SU-DHL-6 (cell line): ENCODE measurements around the gene CAMK4.

Experiments
- H2AFZ ChIP-seq: fragments of 200-600 bp; sonication (generic); 2 replicates; pipeline ENCODE4 v1.6.1; 2014; ENCODE audit warnings: low read depth, mild to moderate bottlenecking, moderate library complexity, mixed read lengths, antibody characterized with exemption, low read length; ENCODE audit not compliant: severe bottlenecking
- H3F3A ChIP-seq: fragments of 200-600 bp; shearing (Covaris generic); 2 replicates; pipeline ENCODE4 v1.6.0; 2016; ENCODE audit warnings: antibody characterized with exemption, mild to moderate bottlenecking; ENCODE audit not compliant: insufficient read depth
- H3K27ac ChIP-seq: fragments of 200-600 bp; sonication (generic); 2 replicates; pipeline ENCODE4 v1.5.1; 2016; ENCODE audit warnings: low read depth, mild to moderate bottlenecking, low read length, moderate library complexity, mixed read lengths
- H3K27me3 ChIP-seq: fragments of 200-600 bp; sonication (generic), shearing (Covaris generic); 2 replicates; pipeline ENCODE4 v1.6.0; 2014; ENCODE audit warnings: mild to moderate bottlenecking, low read length
- H3K36me3 ChIP-seq: fragments of 200-600 bp; sonication (generic); 2 replicates; pipeline ENCODE4 v1.6.1; 2014; ENCODE audit warnings: mild to moderate bottlenecking, low read length, mixed read lengths
- H3K4me2 ChIP-seq: fragments of 300-600, 200-600 bp; shearing (Covaris generic), sonication (generic); 2 replicates; pipeline ENCODE4 v1.6.0; 2014; ENCODE audit warnings: low read length, low read depth, mild to moderate bottlenecking; ENCODE audit not compliant: poor library complexity, severe bottlenecking
- H3K4me3 ChIP-seq: fragments of 200-600 bp; sonication (generic); 2 replicates; pipeline ENCODE4 v1.5.1; 2014; ENCODE audit warnings: antibody characterized with exemption, low read length, mild to moderate bottlenecking, mixed read lengths; ENCODE audit not compliant: insufficient read depth, poor library complexity, severe bottlenecking
- H3K79me2 ChIP-seq: fragments of 200-600 bp; sonication (generic); 2 replicates; pipeline ENCODE4 v1.6.1; 2014; ENCODE audit warnings: mild to moderate bottlenecking, low read length, moderate library complexity; ENCODE audit not compliant: insufficient read depth
- H3K9ac ChIP-seq: fragments of 200-600 bp; sonication (generic); 2 replicates; pipeline ENCODE4 v1.7.0; 2014; ENCODE audit warnings: mild to moderate bottlenecking, low read length
- H3K9me2 ChIP-seq: fragments of 200-600 bp; sonication (generic); replicated peaks from 2 replicates; pipeline ENCODE4 v1.6.1; 2014; ENCODE audit warnings: low read length; ENCODE audit not compliant: insufficient read depth
- H3K9me3 ChIP-seq: fragments of 200-600 bp; sonication (generic); 2 replicates; pipeline ENCODE4 v1.6.1; 2014; ENCODE audit warnings: low read length, mixed read lengths; ENCODE audit not compliant: insufficient read depth
- H4K20me1 ChIP-seq: fragments of 200-600 bp; sonication (generic); 2 replicates; pipeline ENCODE4 v1.6.1; 2014; ENCODE audit warnings: low read depth, mild to moderate bottlenecking, antibody characterized with exemption, low read length, moderate library complexity, mixed read lengths
- EZH2phosphoT487 ChIP-seq: fragments of 200-600 bp; sonication (generic), shearing (Covaris generic); conservative IDR thresholded peaks from 2 replicates; pipeline ENCODE4 v1.6.1; 2018; ENCODE audit warnings: mild to moderate bottlenecking, antibody characterized with exemption, low read length, moderate library complexity, mixed read lengths
- TF ChIP-seq, protein P1 (sequence below): fragments of 200-600 bp; sonication (generic); IDR thresholded peaks from one replicate; pipeline ENCODE4 v1.5.1; 2017; ENCODE audit warnings: antibody characterized with exemption, mild to moderate bottlenecking, low read length, moderate library complexity; ENCODE audit not compliant: insufficient read depth, poor library complexity, severe bottlenecking

CAMK4 gene

DNA sequence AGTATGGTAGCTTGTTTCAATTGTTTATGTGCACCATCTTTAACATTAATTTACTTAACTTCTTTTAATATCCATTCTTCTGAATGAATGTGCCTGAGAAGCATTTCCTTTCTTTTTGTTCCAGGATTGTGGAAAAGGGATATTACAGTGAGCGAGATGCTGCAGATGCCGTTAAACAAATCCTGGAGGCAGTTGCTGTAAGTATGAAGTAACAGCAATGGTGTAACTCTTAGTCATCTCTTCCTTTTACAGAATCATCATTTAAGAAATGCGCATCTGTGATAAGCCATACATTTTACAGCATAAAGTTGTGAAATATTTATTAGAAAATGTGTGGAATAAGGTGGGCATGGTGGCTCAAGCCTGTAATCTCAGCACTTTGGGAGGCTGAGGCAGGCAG lies 170.4 kb downstream of the CAMK4 start:
- Histone ChIP-seq H3K9ac (no peak overlapping the region), H2AFZ (no peak overlapping the region), H3K79me2 (no peaks in the 10 kb centered on the region), H3K9me2 (no peaks in the 10 kb centered on the region), H3K27me3 (no peaks in the 10 kb centered on the region), H3K4me3 (no peak overlapping the region), H3K27ac (no peak overlapping the region), H4K20me1 (no peaks in the 10 kb centered on the region), H3K9me3 (no peaks in the 10 kb centered on the region), H3K4me2 (no peak overlapping the region), H3F3A (no peaks in the 10 kb centered on the region), H3K36me3 (no peaks in the 10 kb centered on the region)
- no peak for TF ChIP-seq EZH2phosphoT487
- TF ChIP-seq, protein P1, sequence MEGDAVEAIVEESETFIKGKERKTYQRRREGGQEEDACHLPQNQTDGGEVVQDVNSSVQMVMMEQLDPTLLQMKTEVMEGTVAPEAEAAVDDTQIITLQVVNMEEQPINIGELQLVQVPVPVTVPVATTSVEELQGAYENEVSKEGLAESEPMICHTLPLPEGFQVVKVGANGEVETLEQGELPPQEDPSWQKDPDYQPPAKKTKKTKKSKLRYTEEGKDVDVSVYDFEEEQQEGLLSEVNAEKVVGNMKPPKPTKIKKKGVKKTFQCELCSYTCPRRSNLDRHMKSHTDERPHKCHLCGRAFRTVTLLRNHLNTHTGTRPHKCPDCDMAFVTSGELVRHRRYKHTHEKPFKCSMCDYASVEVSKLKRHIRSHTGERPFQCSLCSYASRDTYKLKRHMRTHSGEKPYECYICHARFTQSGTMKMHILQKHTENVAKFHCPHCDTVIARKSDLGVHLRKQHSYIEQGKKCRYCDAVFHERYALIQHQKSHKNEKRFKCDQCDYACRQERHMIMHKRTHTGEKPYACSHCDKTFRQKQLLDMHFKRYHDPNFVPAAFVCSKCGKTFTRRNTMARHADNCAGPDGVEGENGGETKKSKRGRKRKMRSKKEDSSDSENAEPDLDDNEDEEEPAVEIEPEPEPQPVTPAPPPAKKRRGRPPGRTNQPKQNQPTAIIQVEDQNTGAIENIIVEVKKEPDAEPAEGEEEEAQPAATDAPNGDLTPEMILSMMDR, result no peak

- no peaks in the 10 kb centered on the region for H3K9me2 ChIP-seq
- H3K4me3 ChIP-seq, result no peak overlapping the region
- H3K27ac ChIP-seq, result no peak overlapping the region
- no peak overlapping the region for H3K4me2 ChIP-seq
- no peaks in the 10 kb centered on the region for H3K79me2 ChIP-seq
- H4K20me1 ChIP-seq, result no peaks in the 10 kb centered on the region
- H2AFZ ChIP-seq, result no peak overlapping the region
- no peak overlapping the region for H3K9ac ChIP-seq
- TF ChIP-seq, protein P1, result no peak
- TF ChIP-seq EZH2phosphoT487, result no peak
- H3K27me3 ChIP-seq, result no peaks in the 10 kb centered on the region
- no peaks in the 10 kb centered on the region for H3K9me3 ChIP-seq
- no peaks in the 10 kb centered on the region for H3K36me3 ChIP-seq
- H3F3A ChIP-seq, result no peaks in the 10 kb centered on the region
These were observed 173.8 kb downstream of the CAMK4 start for GRCh38 chr5:111398013-111398412.

DNA sequence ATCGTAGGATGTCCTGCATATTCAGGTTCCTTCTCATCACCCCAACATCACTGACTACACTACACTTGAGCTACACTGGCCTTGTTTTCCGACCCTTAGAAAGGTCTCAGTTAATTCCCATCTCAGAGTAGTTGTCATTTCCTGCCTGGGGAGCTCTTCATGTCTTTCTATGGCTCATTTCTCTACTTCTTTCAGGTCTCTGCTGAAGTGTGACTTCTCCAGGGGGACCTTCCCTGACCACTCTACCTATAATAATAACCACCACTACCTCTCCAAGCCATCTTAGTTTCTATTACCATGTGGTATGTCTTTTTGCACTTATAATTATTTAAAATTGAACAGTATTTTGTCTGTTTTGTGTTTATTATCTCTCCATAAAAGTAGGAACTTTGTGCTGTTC lies 174.9 kb downstream of the CAMK4 start:
- Histone ChIP-seq H3K36me3 (no peaks in the 10 kb centered on the region), H3K9ac (no peak overlapping the region), H3K79me2 (no peaks in the 10 kb centered on the region), H3K4me2 (no peak overlapping the region), H3K9me3 (no peaks in the 10 kb centered on the region), H2AFZ (no peak overlapping the region), H3F3A (no peaks in the 10 kb centered on the region), H4K20me1 (no peaks in the 10 kb centered on the region), H3K4me3 (no peak overlapping the region), H3K27me3 (no peaks in the 10 kb centered on the region), H3K27ac (no peak overlapping the region), H3K9me2 (no peaks in the 10 kb centered on the region)
- TF ChIP-seq EZH2phosphoT487, result no peak
- TF ChIP-seq, protein P1, result no peak
